ENCODE measurements around the gene AP2S1. TPM values are rescaled to one million over a fixed set of nuclear protein-coding genes. Genes with fewer than 3 reads are reported as not detected.

Gene AP2S1
- total and polyA plus RNA-seq, 2 of the 8 experiments (the other 6 are each of a cell fraction or from before 2014, with no cell fraction given): 195 to 211 TPM

DNA sequence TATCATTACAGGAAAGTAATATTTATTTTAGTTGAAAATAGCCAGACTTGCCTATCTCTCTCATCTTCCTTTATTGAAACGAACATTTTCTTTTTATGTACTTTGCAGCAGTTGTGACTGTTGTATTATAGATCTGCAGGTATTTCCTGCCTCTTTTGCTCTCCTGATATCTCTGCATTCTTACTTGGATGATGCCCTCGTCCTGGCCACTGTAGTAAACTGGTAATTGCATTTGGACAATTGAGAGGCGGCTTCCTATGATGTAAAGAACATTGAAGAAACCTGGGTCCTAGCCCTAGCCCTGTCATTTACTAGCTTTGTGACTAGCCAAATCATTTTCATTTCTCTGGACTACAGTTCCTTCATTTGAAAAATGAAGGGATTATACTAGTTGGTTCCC, 16.5 kb upstream of the AP2S1 start:
- CTCF ChIA-PET (ENCODE audit: partially characterized antibody): interaction anchor here (1.0 to 1.9 kb wide), 4 partner anchors 11 to 146 kb away, joined by 3 to 7 read pairs (median 4); no protein-coding TSS in a partner anchor
- Histone ChIP-seq H3K79me1 (ENCODE audit: low read depth, low read length) (peaks cover 7% of the 10 kb centered on the region), H2AK5ac (ENCODE audit: low read depth, low read length) (no peak overlapping the region), H2BK5ac (ENCODE audit: low read depth, low read length) (no peak overlapping the region), H4K20me1 (replicated peaks in 1 of 2; ENCODE audit: control insufficient read depth in 1 of 2, insufficient read depth in 2 of 2, low read length in 2 of 2) (peaks cover 28 to 29% of the 10 kb centered on the region in 2 experiments), H3K56ac (replicated peaks; ENCODE audit: insufficient read length, low read depth, low read length) (no peak overlapping the region), H3K36me3 (ENCODE audit: control insufficient read depth in 2 of 4, insufficient read depth in 4 of 4, low read length in 3 of 4) (no peaks in the 10 kb centered on the region), H3K27ac (ENCODE audit: low read depth, low read length) (no peak overlapping the region), H4K91ac (replicated peaks; ENCODE audit: insufficient read length, low read length) (no peak overlapping the region), H3K4me1 (replicated peaks in 1 of 4; ENCODE audit: control insufficient read depth in 3 of 4, insufficient read depth in 4 of 4, low read length in 3 of 4) (peaks cover 6 to 23% (median 10%) of the 10 kb centered on the region in 4 experiments; a peak in 6 of 7 replicates), H2BK12ac (ENCODE audit: low read depth, low read length) (no peak overlapping the region), H4K5ac (ENCODE audit: insufficient read length, low read depth, low read length) (no peak overlapping the region), H3K14ac (ENCODE audit: insufficient read length) (no peak overlapping the region), H3K4ac (replicated peaks; ENCODE audit: insufficient read length, low read depth, low read length) (no peak overlapping the region), H3K27me3 (replicated peaks in 1 of 4; ENCODE audit: control insufficient read depth in 3 of 4, extremely low read depth in 1 of 4, insufficient read depth in 3 of 4, low read length in 3 of 4) (no peaks in the 10 kb centered on the region), H4K8ac (ENCODE audit: extremely low read depth, insufficient read depth, low read length) (no peak overlapping the region), H2BK120ac (replicated peaks; ENCODE audit: low read depth, low read length) (no peak overlapping the region), H3K23ac (ENCODE audit: insufficient read length) (no peak overlapping the region), H3K9me3 (ENCODE audit: insufficient read depth in 2 of 2, low read depth in 1 of 2, low read length in 1 of 2) (no peaks in the 10 kb centered on the region), H2BK20ac (ENCODE audit: low read length) (no peak overlapping the region), H3K79me2 (ENCODE audit: control insufficient read depth in 1 of 2, insufficient read depth in 2 of 2, low read length in 2 of 2) (peaks cover 49 to 98% of the 10 kb centered on the region in 2 experiments), H3K9ac (replicated peaks in 1 of 4; ENCODE audit: extremely low read depth in 1 of 4, low read depth in 3 of 4, low read length in 3 of 4) (no peak overlapping the region), H3K23me2 (ENCODE audit: low read depth, low read length) (peaks cover 10% of the 10 kb centered on the region; the same call in 1 of the 2 replicates), H3K4me3 (ENCODE audit: extremely low read depth in 1 of 4, insufficient read depth in 2 of 4, low read depth in 3 of 4, low read length in 4 of 4) (no peak overlapping the region), H3K18ac (ENCODE audit: extremely low read depth, low read length) (no peak overlapping the region), H3K4me2 (ENCODE audit: insufficient read depth in 1 of 2, low read depth in 2 of 2, low read length in 2 of 2) (no peak overlapping the region), H2BK15ac (ENCODE audit: low read length) (no peak overlapping the region), H2AFZ (ENCODE audit: low read length) (no peak overlapping the region)
- POLR2A ChIA-PET (ENCODE audit: partially characterized antibody): interaction anchor here (0.7 to 5.9 kb wide), 5 partner anchors 11 to 116 kb away, joined by 3 to 58 read pairs (median 3); no protein-coding TSS in a partner anchor
- 86% methylated on average over 3 of the region's 3 CpGs; no CpG with 5 or more reads in 1 of the 2 experiments for WGBS, 2 experiments (ENCODE audit: extremely low coverage in 1 of 2, insufficient coverage in 1 of 2, insufficient read length in 1 of 2, insufficient replicate concordance in 2 of 2, low coverage in 1 of 2, low lambda C conversion rate in 2 of 2, missing lambda C conversion rate in 1 of 2)
- FAIRE-seq (no peak), DNase-seq (ENCODE audit: low read depth in 1 of 2, low spot score in 2 of 2) (no peak)
- TF ChIP-seq, protein P1, sequence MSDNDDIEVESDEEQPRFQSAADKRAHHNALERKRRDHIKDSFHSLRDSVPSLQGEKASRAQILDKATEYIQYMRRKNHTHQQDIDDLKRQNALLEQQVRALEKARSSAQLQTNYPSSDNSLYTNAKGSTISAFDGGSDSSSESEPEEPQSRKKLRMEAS (IDR thresholded peaks at IDR 0.05): no peak
- TF ChIP-seq POLR2A (IDR thresholded peaks at IDR 0.05; ENCODE audit: control extremely low read depth in 1 of 2, low read depth in 2 of 2, low read length in 2 of 2) (no peak), SP2 (IDR thresholded peaks at IDR 0.05; ENCODE audit: low read length) (no peak), PHF8 (conservative IDR thresholded peaks at IDR 0.05; ENCODE audit: low read depth, low read length) (no peak), KDM5A (IDR thresholded peaks at IDR 0.05; ENCODE audit: low read length) (no peak), GTF2F1 (IDR thresholded peaks at IDR 0.05; ENCODE audit: borderline replicate concordance, low read depth, low read length) (no peak), RAD21 (IDR thresholded peaks at IDR 0.05 in 1 of 2, conservative IDR thresholded peaks at IDR 0.05 in 1 of 2; ENCODE audit: low read depth in 2 of 2, low read length in 2 of 2) (no peak), CHD1 (IDR thresholded peaks at IDR 0.05; ENCODE audit: low read depth, low read length) (no peak), ZNF274 (IDR thresholded peaks at IDR 0.05; ENCODE audit: borderline replicate concordance, extremely low read depth, low read length) (no peak), TAF7 (optimal IDR thresholded peaks at IDR 0.05; ENCODE audit: borderline replicate concordance, low read depth, low read length) (no peak), CBX8 (IDR thresholded peaks at IDR 0.05; ENCODE audit: borderline replicate concordance, low read depth, low read length) (no peak), TBP (IDR thresholded peaks at IDR 0.05; ENCODE audit: low read depth, low read length) (no peak), BRCA1 (IDR thresholded peaks at IDR 0.05; ENCODE audit: low read depth, low read length) (no peak)
- TF ChIP-seq, protein P2, sequence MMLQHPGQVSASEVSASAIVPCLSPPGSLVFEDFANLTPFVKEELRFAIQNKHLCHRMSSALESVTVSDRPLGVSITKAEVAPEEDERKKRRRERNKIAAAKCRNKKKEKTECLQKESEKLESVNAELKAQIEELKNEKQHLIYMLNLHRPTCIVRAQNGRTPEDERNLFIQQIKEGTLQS (IDR thresholded peaks at IDR 0.05; ENCODE audit: insufficient read depth, low read depth, low read length): no peak

All from H1 (cell line).